ENCODE data around the gene NBPF1.
"Not testable (repeated sequence)": the region's sequence is repeated elsewhere in the genome, so short reads cannot be mapped to it uniquely, and the experiment has no call there.

NBPF1 gene

DNA sequence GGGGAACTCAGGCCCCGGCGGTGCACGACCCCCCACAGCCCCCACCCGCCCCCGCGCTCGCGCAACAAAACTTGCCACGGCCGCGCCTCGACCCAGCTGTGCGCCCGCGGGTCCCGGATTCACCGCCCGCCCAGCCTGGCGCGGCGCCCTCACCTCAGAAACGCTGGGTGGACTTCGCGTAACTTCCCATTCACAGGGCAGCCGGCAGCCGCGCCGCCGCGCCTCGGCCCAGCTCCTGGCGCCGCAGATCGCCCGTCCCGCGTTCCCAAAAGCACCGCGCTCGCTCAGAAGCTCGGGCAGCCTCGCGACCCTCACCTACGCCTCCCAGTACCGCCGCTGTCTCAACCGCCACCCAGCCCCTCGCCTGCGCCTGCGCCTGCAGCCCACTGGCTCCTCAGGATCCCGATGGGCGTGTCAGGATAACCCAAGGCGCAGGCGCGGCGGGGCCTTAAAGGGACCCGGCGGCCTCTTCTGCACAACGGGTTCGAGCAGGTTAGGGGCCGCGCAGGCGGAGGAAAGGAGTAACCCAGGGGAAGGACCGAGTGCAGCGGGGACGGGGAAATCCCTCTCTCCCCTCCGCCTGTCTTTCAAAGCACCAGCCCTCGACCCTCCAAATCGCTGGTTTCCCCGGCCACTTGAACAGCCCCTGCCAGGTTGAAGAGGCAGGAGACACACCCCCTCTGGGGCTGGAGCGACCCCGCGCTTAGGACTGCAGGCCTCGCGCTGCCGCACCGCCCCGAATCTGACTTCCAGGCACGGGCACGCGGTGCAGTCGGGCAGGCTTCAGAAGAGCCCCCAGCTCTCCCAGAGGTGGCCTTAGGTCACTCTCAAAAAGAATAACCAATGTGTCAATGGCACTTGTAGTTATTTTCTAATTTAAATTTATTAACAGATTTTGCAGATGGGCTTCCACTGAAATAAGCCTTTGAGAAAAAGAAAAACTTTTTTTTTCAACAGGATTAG, at the start of gene NBPF1:
TSS of gene NBPF1 (minus strand) at position 380 of the 963 bp plus-strand sequence.
- DNase-seq (ENCODE audit: low read depth, low spot score), result peak; percentile 53
- peak within 1 kb of the TSS; percentile 22 for H3K27ac ChIP-seq

DNA sequence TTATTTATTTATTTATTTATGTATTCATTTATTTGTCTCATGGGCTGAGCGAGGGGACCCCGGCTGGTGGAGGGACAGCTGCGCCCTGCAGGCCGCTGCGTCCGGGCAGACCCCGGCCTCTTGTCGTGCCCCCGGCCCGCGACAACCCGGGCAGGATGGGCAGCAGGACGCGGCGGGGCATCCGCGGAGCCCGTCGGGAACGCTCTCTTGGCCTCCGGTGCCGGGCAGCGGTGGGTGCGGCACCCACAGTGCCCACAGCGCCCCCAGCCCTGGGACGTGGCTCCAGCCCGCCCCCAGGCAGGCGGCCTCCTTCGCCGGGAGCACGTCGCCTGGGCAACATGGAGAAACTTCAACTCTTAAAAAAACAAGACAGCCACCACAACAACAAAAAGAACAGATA, 44.9 kb upstream of the NBPF1 start:
- not testable (repeated sequence) for DNase-seq (ENCODE audit: low read depth, low spot score); H3K27ac ChIP-seq

DNA sequence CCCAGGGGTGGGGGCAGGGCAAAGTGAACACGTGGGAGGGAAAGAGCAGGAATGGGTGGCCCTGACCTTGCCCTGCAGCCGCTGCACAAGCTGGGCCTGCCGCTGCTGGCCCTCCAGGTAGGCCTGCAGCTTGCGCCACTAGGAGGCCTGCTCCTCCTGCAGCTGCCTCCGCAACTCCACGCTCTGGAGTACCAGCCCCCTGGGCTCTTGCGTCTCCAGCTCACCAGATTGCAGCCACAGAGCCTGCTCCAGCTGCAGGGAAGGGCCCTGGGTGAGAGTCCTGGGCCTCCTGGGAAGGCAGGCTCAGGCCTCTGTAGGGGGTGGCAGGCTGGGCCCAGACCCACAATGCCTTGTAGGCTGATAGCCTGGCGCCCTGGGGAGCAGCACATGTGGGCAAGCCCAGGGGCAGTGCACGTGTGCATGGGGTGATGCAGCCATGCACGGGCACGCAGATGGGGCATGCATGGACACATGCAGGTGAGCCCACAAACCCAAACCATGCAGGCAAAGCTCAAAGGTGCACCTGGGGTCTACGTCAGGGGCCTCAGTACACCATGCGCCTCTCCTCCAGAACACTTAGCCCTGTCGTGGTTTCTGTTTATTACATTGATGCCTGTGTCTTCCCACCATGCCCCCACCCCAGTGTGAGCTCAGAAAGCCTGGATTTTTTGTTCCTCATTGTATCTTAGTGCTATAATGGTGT, 43.8 kb upstream of the NBPF1 start:
- H3K27ac ChIP-seq; DNase-seq (ENCODE audit: low read depth, low spot score): not testable (repeated sequence)

DNA sequence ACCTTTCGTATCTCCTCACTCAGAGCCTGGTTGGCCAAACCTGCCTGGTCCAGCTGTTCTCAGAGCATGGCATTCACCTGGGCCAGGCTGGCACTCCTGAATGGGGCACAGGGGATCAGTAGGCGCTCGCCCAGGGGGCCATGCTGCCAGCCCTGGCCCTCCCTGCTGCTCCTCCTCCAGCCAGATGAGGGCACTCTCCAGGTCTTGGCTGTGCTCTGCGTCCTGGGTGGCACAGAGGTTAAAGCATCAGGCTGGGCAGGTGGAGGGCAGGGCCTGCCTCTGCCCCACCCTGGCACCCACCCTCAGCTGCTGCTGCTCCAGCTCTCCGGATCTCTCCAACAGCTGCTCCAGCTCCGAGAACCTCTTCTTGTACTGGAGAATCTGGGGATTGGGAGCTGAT, 43.2 kb upstream of the NBPF1 start:
- DNase-seq (ENCODE audit: low read depth, low spot score); H3K27ac ChIP-seq: not testable (repeated sequence)

DNA sequence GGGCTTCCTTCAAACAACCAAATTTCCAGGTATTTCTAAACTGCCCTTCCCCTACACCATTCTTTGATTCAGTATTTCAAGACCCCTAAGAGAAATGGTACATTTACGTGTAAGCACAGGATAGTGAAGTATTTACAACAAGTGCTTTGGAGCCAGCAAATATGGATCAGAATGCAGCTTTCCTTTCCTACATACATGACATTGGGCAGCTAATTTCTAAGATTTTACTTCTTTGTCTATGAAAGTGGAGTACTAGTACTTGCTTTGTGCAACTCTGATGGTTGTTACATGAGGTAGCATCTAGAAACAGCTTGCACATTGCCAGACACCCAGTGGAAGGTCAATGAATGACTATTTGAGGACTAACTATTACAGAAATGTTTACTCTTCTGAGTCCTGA, 38.2 kb upstream of the NBPF1 start:
- not testable (repeated sequence) for DNase-seq (ENCODE audit: low read depth, low spot score)

DNA sequence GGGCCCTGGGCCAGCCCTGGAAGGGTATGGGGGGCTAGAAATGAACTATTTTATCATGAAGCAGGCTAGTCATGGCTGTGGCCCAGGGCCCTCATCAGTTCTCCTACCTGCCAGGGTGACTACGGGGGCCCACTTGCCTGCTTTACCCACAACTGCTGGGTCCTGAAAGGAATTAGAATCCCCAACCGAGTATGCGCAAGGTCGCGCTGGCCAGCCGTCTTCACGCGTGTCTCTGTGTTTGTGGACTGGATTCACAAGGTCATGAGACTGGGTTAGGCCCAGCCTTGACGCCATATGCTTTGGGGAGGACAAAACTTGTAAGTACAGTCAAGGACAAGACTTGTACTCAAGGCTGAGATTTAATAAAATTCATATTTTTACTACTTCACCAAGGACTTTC, 36.6 kb upstream of the NBPF1 start:
- not testable (repeated sequence) for DNase-seq (ENCODE audit: low read depth, low spot score); H3K27ac ChIP-seq

More for the DNA sequence above, 38.2 kb upstream of the NBPF1 start:
- H3K27ac ChIP-seq, result not testable (repeated sequence)

DNA sequence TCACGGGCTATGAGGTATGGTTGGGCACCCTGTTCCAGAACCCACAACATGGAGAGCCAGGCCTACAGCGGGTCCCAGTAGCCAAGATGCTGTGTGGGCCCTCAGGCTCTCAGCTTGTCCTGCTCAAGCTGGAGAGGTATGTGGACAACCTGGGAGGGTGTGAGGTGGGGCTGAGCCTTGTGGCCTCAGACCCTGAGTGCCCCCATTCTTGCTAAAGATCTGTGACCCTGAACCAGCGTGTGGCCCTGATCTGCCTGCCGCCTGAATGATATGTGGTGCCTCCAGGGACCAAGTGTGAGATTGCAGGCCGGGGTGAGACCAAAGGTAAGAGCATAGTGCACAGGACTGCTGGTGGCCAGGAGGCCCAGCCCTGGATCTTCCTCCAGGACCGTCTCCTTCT, 36.0 kb upstream of the NBPF1 start:
- H3K27ac ChIP-seq; DNase-seq (ENCODE audit: low read depth, low spot score): not testable (repeated sequence)

DNA sequence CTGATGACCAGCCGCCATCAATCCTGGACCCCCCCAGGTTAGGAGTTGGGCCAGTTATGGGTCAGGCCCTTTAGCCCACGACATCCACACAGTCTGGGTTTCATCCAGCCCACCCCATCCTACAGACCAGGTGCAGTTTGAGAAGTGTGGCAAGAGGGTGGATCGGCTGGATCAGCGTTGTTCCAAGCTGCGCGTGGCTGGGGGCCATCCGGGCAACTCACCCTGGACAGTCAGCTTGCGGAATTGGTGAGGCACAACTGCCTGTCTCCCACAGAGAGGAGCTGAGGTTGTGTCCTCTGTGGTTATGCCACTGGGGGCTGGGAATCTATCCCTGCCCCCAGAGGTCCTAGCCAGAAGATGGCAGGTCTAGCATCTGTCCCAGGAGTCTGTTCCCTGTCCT, 35.4 kb upstream of the NBPF1 start:
- DNase-seq (ENCODE audit: low read depth, low spot score); H3K27ac ChIP-seq: not testable (repeated sequence)

DNA sequence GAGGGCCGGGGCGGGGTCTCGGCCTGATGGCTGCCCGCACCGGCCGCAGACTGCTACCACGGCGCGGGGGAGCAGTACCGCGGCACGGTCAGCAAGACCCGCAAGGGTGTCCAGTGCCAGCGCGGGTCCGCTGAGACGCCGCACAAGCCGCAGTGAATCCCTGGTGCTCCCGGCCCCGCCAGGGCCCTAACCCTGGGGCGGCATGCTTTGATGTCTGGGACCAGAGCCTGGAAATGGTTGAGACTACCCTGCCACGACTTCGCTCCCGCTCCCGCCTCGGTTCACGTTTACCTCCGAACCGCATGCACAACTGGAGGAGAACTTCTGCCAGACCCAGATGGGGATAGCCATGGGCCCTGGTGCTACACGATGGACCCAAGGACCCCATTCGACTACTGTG, 34.9 kb upstream of the NBPF1 start:
- not testable (repeated sequence) for H3K27ac ChIP-seq; DNase-seq (ENCODE audit: low read depth, low spot score)

DNA sequence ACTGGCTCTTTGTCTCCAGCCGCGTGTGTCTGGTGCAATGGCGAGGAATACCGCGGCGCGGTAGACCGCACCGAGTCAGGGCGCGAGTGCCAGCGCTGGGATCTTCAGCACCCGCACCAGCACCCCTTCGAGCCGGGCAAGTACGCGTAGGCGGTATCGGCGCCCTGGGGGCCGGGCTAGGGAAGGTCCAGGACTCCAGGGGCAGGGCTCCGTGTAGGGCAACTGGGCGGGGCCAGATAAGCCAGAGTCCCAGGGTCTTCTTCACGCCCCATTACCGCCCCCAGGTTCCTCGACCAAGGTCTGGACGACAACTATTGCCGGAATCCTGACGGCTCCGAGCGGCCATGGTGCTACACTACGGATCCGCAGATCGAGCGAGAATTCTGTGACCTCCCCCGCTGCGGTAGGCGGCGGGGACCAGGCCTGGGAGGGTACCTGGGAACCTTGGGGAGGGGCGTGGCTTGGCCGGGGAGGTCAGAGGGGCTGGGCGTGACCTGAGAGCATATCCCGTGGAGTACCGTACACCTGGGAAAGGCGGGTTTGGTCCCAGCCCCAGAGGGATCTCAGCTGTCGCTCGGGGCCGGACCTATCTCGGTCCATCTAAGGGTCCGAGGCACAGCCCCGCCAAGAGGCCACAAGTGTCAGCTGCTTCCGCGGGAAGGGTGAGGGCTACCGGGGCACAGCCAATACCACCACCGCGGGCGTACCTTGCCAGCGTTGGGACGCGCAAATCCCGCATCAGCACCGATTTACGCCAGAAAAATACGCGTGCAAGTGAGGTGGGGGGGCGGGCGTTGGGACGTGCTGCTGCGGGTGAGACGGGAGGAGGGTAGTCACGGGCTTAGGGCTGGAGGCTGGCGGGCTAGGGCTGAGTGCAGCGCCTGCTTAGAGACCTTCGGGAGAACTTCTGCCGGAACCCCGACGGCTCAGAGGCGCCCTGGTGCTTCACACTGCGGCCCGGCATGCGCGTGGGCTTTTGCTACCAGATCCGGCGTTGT, 34.1 kb upstream of the NBPF1 start:
- H3K27ac ChIP-seq; DNase-seq (ENCODE audit: low read depth, low spot score): not testable (repeated sequence)

DNA sequence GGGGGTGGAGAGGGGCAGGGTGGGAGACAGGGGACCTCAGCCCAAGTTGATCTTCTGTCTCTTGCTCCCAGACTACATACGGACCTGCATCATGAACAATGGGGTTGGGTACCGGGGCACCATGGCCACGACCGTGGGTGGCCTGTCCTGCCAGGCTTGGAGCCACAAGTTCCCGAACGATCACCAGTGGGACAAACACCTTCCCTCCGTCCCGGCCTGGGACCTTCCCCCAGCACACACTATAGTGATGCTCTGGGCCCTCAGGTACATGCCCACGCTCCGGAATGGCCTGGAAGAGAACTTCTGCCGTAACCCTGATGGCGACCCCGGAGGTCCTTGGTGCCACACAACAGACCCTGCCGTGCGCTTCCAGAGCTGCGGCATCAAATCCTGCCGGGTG, 33.4 kb upstream of the NBPF1 start:
- H3K27ac ChIP-seq; DNase-seq (ENCODE audit: low read depth, low spot score): not testable (repeated sequence)

DNA sequence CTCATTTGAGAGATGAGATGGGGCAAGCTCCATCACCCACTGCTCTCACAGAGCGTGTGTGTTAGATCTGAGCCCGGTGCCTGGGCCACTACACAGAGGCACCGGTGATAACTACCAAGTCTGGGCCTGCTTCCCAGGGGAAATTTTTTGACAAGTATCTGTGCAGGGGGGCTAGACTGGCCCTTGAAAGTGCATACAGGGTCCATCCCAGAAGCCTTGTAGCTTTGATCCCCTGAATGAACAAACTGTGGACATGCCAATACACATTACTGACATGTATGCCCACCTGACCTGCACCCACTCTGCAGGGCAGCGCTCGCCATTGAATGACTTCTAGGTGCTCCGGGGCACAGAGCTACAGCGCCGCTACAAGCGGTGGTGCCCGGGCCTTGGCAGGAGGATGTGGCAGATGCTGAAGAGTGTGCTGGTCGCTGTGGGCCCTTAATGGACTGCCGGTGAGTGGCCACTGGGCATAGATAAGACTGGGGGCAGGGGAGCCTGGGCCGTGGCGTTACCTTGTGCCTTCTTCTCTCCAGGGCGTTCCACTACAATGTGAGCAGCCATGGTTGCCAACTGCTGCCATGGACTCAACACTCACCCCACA, 32.8 kb upstream of the NBPF1 start:
- DNase-seq (ENCODE audit: low read depth, low spot score); H3K27ac ChIP-seq: not testable (repeated sequence)

DNA sequence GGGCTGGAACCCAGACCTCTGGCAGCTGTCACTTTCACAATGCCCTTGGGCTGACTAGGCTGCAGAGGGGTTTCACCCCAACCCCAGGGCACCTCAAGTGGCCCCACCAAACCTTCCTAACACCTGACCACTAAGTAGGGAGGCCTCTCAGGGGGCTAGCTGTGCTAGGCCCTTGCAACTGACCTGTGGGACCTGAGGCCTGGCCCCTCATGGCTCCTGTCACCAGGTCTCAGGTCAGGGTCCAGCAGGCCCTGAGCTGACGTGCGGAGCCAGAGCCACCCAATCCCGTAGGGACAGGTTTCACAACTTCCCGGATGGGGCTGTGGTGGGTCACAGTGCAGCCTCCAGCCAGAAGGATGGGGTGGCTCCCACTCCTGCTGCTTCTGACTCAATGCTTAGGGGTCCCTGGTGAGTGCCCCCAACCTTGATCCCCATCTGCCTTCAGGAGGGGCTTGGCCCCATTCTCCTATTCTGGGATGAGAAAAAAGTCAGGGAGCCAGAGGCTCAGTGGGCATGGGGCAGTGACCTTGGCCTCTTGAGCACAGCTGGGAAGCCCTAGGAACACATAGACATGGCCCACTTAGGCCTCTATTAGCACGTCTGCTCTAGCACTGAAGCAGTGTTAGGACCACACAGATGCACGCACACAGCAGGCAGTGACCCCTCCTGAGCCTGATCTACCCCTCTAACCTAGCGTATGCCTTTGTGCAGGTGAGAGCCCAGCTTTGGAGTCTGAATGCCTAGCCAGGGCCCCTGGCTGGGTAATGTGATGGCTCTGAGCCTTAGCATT, 32.1 kb upstream of the NBPF1 start:
- H3K27ac ChIP-seq; DNase-seq (ENCODE audit: low read depth, low spot score): not testable (repeated sequence)

DNA sequence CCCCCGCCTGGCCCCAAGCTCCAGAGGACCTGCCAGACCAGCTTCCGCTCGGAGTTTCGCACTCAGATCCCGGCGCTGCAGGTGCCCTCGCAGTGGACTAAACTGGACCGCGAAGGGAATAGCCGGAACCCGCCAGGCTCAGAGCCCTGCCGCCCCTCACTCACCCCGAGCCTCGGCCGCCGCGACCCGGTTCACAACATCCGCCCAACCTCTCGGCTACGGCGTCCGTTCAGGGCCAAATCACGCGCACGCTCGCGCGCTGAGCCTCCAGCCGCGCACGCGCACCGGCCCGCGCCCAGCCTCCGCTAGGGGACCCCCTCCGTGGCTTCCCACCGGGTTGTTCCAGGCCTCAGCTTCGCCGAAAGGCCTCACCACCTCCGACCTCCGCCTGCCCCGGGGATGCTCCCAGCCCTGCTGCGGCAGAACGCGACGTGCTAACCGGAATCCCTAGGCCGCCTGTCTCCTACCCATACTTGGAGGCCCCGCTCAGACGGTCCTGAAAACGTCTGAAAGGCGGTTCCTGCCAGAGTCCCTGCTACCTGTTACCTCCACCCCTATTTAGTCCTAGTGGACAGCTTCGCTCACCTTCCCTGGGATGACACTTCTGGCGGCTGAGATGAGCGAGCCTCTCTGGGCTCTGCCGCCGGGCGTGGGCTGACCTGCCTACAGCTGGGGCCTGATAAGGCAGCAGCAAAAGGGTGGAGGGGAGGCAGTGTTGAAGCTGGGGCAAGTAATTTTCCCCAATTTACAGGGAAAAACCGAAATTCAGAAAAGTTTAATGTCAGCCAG, 31.3 kb upstream of the NBPF1 start:
- peak overlapping the region; percentile 32 for H3K27ac ChIP-seq
- peak; percentile 40 for DNase-seq (ENCODE audit: low read depth, low spot score)

DNA sequence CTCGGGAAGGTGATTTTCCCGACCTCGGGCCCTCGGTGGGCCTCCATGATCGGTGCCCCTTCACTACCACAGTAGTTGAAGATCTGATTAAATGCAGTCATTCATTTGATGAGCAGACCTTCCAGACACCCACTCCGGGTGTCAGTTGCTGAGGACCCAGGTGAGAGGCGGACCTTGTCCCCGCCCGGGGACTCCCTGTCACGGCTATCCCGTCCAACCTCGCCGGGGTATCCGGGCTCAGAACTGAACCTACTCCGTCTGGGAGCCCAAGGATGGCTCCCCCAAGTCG, 30.8 kb upstream of the NBPF1 start:
- DNase-seq (ENCODE audit: low read depth, low spot score), result no peak
- peak overlapping the region; percentile 32 for H3K27ac ChIP-seq

DNA sequence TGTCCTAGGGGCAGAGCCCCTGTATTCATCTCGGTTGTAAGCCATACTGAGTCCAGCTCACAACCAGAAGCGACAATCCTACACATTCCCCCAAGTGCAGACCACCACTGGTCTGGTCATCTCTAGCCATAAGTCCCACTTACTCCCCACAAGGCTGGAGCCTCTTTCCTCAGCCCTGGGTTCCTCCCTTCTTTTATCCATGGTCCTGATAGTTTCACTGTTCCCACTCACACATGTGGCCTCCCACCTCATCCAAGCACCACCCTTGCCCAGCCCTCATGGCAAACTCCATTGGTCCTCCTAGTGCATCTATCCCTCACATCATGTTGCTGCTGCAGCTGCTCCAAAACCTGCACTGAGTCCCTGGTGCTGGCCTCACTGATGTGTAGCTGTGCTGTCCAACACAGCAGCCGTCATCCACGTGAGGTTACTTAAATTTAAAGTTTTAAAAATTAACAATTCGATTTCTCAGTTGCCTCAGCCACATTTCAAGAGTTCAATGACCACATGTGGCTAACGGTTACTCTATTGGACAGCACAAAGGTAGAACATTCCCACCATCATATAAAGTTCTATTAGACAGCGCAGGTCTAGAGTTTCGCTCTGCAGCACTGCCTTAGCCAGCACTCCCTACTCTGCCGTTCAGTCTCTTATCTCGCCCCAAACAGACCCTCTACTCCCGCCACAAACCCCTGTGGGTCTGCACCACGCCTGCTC, 30.3 kb upstream of the NBPF1 start:
- DNase-seq (ENCODE audit: low read depth, low spot score), result not testable (repeated sequence)

DNA sequence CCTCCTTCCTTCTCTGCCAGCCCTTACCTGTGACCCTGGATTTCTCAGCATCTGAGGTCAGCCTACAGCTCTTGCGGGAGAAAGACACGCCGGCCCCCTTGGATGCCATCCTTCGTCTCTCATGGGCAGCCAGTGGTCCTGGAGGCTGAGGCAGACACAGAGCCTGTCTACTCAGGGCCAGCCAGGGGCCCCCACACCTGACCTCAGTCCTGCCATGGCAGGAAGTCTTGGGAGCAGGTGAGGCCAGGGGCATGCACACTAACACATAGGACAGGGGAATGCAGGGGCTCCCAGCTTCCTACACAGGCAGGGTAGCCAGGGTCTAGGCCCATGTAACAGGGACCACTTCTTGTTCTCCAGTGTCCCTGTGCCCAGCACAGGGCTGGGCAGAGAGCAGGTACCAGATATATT, 29.6 kb upstream of the NBPF1 start:
- not testable (repeated sequence) for H3K27ac ChIP-seq

More for the DNA sequence above, 30.3 kb upstream of the NBPF1 start:
- not testable (repeated sequence) for H3K27ac ChIP-seq

More for the DNA sequence above, 29.6 kb upstream of the NBPF1 start:
- DNase-seq (ENCODE audit: low read depth, low spot score), result not testable (repeated sequence)
